ENCODE data around the gene HES3.
A peak's percentile ranks its signal among the peaks of the same experiment; 100 is the strongest.

- peak; percentile 96 to 98 (median 97) for TF ChIP-seq CTCF (IDR thresholded peaks at IDR 0.05)
- peak in 1 of 2 donors; percentile 22 for TF ChIP-seq POLR2A (IDR thresholded peaks at IDR 0.05)
Observed at GRCh38 chr1:6246497-6247467, 2.8 kb downstream of the HES3 start.

Measured in Peyer's patch (tissue), 4 donors.